WTC11 (cell line): ENCODE results near the gene CDK11B.

Experiments
- CTCF ChIP-seq: fragments of 200-600 bp; IDR thresholded peaks from 2 replicates; pipeline ENCODE4 v1.8.0; 2022; ENCODE audit warnings: antibody characterized with exemption
- E2F1 ChIP-seq: sonication (generic); formaldehyde crosslinking; IDR thresholded peaks from 2 replicates; pipeline ENCODE4 v1.8.0; 2022; ENCODE audit warnings: mild to moderate bottlenecking, missing genetic modification reagents
- ESRRA ChIP-seq: sonication (generic); formaldehyde crosslinking; IDR thresholded peaks from 2 replicates; pipeline ENCODE4 v1.8.1; 2022; ENCODE audit warnings: mild to moderate bottlenecking, missing genetic modification reagents, borderline replicate concordance
- TF ChIP-seq, protein P1 (sequence below): sonication (generic); formaldehyde crosslinking; IDR thresholded peaks from 2 replicates; pipeline ENCODE4 v1.8.1; 2022; ENCODE audit warnings: mild to moderate bottlenecking, missing genetic modification reagents, moderate library complexity, borderline replicate concordance
- TF ChIP-seq, protein P2 (sequence below): sonication (generic); formaldehyde crosslinking; IDR thresholded peaks from 2 replicates; pipeline ENCODE4 v1.8.1; 2023; ENCODE audit warnings: mild to moderate bottlenecking, missing genetic modification reagents

- TF ChIP-seq CTCF, result no peak
- TF ChIP-seq, protein P1, sequence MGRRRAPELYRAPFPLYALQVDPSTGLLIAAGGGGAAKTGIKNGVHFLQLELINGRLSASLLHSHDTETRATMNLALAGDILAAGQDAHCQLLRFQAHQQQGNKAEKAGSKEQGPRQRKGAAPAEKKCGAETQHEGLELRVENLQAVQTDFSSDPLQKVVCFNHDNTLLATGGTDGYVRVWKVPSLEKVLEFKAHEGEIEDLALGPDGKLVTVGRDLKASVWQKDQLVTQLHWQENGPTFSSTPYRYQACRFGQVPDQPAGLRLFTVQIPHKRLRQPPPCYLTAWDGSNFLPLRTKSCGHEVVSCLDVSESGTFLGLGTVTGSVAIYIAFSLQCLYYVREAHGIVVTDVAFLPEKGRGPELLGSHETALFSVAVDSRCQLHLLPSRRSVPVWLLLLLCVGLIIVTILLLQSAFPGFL (CRISPR knock-in tag), result no peak
- no peak for TF ChIP-seq E2F1 (CRISPR knock-in tag)
- TF ChIP-seq, protein P2, sequence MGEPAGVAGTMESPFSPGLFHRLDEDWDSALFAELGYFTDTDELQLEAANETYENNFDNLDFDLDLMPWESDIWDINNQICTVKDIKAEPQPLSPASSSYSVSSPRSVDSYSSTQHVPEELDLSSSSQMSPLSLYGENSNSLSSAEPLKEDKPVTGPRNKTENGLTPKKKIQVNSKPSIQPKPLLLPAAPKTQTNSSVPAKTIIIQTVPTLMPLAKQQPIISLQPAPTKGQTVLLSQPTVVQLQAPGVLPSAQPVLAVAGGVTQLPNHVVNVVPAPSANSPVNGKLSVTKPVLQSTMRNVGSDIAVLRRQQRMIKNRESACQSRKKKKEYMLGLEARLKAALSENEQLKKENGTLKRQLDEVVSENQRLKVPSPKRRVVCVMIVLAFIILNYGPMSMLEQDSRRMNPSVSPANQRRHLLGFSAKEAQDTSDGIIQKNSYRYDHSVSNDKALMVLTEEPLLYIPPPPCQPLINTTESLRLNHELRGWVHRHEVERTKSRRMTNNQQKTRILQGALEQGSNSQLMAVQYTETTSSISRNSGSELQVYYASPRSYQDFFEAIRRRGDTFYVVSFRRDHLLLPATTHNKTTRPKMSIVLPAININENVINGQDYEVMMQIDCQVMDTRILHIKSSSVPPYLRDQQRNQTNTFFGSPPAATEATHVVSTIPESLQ (CRISPR knock-in tag), result no peak
- no peak for TF ChIP-seq ESRRA
Observed at GRCh38 chr1:1612104-1612400, 46.8 kb downstream of the CDK11B start.
